ENCODE results near the gene RAB7B. TPM values are rescaled to one million over a fixed set of nuclear protein-coding genes. Genes with fewer than 3 reads are reported as not detected.

Gene RAB7B
- total and polyA plus RNA-seq, 12 donors = 0.17 to 3.5 (median 0.82) TPM

GRCh38 chr1:205979301-205979700 lies 23.9 kb downstream of the RAB7B start:
- intact Hi-C loops (cut with DNase I) = loop anchor here (2.0 to 5.0 kb wide), 2 partner anchors 187 to 188 kb away; no protein-coding TSS in a partner anchor
- Histone ChIP-seq H3K4me1 (replicated peaks in 1 of 2) (peaks cover 4 to 7% of the 10 kb centered on the region in 2 donors), H3K4me3 (no peak overlapping the region), H3K27ac (no peak overlapping the region), H3K36me3 (replicated peaks in 1 of 2) (no peaks in the 10 kb centered on the region), H3K27me3 (no peaks in the 10 kb centered on the region), H3K9me3 (replicated peaks in 1 of 3) (no peaks in the 10 kb centered on the region)
- no peak for DNase-seq
- WGBS, 4 donors = 91 to 98% (median 93%) methylated on average over 6 of the region's 6 CpGs
- TF ChIP-seq CTCF (IDR thresholded peaks at IDR 0.05) = no peak
- TF ChIP-seq POLR2A (IDR thresholded peaks at IDR 0.05) = no peak

- Histone ChIP-seq H3K27me3 (no peaks in the 10 kb centered on the region), H3K36me3 (replicated peaks in 1 of 2) (no peaks in the 10 kb centered on the region), H3K9me3 (replicated peaks in 1 of 3) (no peaks in the 10 kb centered on the region), H3K4me3 (no peak overlapping the region), H3K4me1 (replicated peaks in 1 of 2) (peaks cover 0 to 1% of the 10 kb centered on the region in 2 donors), H3K27ac (no peak overlapping the region)
- intact Hi-C loops (cut with DNase I) = loop anchor here (2.0 to 5.0 kb wide), 2 partner anchors 186 to 188 kb away; no protein-coding TSS in a partner anchor
- DNase-seq = no peak
- no peak for TF ChIP-seq CTCF (IDR thresholded peaks at IDR 0.05)
- no peak for TF ChIP-seq POLR2A (IDR thresholded peaks at IDR 0.05)
- WGBS, 4 donors = 80 to 87% (median 84%) methylated on average over 2 to 7 of the region's 7 CpGs
These were observed 24.5 kb downstream of the RAB7B start for GRCh38 chr1:205978676-205979075.

GRCh38 chr1:205977402-205978014 lies 25.7 kb downstream of the RAB7B start:
- DNase-seq = peak; percentile 67 to 84 (median 77)
- no peaks in the 10 kb centered on the region for H3K27me3 ChIP-seq
- no peak overlapping the region for H3K4me3 ChIP-seq
- no peaks in the 10 kb centered on the region for H3K36me3 ChIP-seq (replicated peaks in 1 of 2)
- 77 to 98% (median 97%) methylated on average over 2 of the region's 2 CpGs for WGBS, 4 donors
- no peaks in the 10 kb centered on the region for H3K4me1 ChIP-seq (replicated peaks in 1 of 2)
- peak; percentile 94 to 97 (median 96) for TF ChIP-seq CTCF (IDR thresholded peaks at IDR 0.05)
- TF ChIP-seq POLR2A (IDR thresholded peaks at IDR 0.05) = no peak
- H3K9me3 ChIP-seq (replicated peaks in 1 of 3) = no peaks in the 10 kb centered on the region
- intact Hi-C loops (cut with DNase I) = loop anchor here (2.0 to 5.0 kb wide), 3 partner anchors 59 to 187 kb away; no protein-coding TSS in a partner anchor
- H3K27ac ChIP-seq = no peak overlapping the region

- no peak for TF ChIP-seq POLR2A (IDR thresholded peaks at IDR 0.05)
- no peak for TF ChIP-seq CTCF (IDR thresholded peaks at IDR 0.05)
- intact Hi-C loops (cut with DNase I) = loop anchor here (2.0 to 5.0 kb wide), 2 partner anchors 58 to 185 kb away; no protein-coding TSS in a partner anchor
- H3K9me3 ChIP-seq (replicated peaks in 1 of 3) = no peaks in the 10 kb centered on the region
These were observed 26.3 kb downstream of the RAB7B start for GRCh38 chr1:205976708-205977401.

More at GRCh38 chr1:205976708-205977401, 26.3 kb downstream of the RAB7B start:
- peak in 6 of 7 donors; percentile 33 to 61 (median 40) for DNase-seq
- Histone ChIP-seq H3K27ac (no peak overlapping the region), H3K4me3 (no peak overlapping the region), H3K36me3 (replicated peaks in 1 of 2) (no peaks in the 10 kb centered on the region), H3K4me1 (replicated peaks in 1 of 2) (no peaks in the 10 kb centered on the region), H3K27me3 (no peaks in the 10 kb centered on the region)
- WGBS, 4 donors = 42 to 45% (median 44%) methylated on average over 5 to 8 of the region's 8 CpGs
